ENCODE measurements around the gene SLC5A1.

GRCh38 chr22:32043391-32043790, 330 bp downstream of the SLC5A1 start:
- TF ChIP-seq POLR2A (IDR thresholded peaks at IDR 0.05) = no peak
- no peak for TF ChIP-seq CTCF (IDR thresholded peaks at IDR 0.05)
